CD1c-positive myeloid dendritic cell (primary cell): ENCODE results near the gene ZNF106.

Source experiments
- DNase-seq: peaks from one replicate; pipeline ENCODE4 v3.0.0-alpha.2; 2016; ENCODE audit errors: extremely low spot score

ZNF106 gene

DNA sequence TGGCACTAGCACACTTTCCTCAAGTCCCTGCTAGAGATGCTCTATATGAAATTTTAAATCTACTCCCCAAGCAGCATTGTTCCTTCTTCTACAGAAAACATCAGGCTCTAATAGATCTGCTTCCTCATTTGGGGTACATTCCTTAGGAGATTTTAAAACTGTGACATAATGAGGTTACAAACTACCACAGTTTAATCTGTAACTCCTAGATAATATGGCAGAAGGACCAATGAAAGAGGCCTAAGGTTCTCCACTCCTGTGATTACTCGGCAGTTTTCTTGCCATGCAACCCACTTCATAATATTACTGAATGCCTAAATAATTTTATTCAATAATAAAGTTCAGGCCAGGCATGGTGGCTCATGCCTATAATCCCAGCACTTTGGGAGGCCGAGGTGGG, 16.1 kb downstream of the ZNF106 start:
- peak; percentile 44 for DNase-seq

DNA sequence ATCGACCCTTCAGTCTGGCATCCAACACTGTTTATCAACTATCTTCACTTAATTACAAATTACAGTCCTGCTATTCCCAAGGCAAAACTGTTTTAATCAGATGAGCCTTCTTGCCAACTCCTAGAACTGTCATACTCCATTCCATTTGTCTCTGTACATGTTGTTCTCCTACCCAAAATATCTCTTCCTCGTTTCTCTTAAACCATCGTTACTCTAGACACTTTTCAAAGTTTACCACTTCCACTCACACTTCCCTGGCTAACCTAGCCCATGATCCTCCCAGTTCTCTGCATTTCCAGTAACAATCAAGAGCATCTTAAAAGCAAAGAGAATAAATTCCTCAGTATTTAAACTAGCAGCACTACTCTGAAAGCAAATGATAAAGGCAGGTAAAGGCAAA, 19.9 kb downstream of the ZNF106 start:
- DNase-seq = no peak

DNA sequence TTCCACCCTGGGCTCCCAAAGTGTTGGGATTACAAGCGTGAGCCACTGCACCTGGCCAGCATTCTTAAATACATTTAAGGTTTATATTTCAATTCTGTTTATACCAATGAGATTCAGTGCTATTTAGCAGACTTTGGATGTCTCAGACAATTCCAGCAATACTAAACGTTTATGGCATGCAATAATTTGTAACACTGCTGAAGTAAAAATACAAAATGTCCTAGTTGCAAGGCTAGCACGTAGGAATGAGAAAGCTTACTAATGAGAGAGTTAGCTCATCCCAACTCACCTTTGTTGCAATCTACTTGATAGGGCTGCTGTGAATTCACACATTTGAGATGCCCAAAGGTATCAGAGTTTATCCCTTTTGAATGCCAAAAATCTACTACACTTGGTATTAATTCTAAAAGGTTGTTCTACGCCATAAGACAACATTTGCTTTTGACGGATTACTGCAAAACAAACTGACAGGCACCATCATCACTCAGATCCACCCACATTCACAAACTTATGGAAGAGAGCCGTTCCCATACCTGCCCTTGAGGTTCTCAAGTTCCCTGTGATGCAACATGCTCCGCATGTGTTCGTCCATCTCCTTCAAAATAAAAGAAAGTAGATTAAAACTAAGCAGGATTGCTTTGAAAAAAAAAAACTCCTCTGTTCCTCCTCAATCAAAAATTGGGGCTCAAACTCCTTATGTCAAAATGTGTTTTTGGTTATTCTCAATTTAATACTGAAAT, 25.3 kb downstream of the ZNF106 start:
- DNase-seq = no peak

DNA sequence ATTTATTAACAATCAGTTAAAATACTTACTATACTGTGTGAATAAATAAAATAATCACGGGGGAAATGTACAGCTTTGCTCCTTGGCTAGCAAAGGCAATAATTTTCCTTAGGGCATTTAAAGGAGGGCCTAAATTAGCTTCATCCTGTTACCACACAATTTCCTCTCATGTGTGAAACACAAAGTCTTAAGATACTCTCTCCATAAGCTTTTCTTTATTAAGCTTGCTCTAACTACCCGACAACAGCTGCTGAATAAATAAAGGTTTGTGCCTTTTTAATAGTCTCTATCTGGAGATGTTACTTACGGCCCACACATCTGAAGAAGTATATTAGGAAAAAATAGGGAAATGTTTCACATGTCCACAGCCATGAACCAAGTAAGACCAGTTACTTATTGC, 29.7 kb downstream of the ZNF106 start:
- DNase-seq = no peak

DNA sequence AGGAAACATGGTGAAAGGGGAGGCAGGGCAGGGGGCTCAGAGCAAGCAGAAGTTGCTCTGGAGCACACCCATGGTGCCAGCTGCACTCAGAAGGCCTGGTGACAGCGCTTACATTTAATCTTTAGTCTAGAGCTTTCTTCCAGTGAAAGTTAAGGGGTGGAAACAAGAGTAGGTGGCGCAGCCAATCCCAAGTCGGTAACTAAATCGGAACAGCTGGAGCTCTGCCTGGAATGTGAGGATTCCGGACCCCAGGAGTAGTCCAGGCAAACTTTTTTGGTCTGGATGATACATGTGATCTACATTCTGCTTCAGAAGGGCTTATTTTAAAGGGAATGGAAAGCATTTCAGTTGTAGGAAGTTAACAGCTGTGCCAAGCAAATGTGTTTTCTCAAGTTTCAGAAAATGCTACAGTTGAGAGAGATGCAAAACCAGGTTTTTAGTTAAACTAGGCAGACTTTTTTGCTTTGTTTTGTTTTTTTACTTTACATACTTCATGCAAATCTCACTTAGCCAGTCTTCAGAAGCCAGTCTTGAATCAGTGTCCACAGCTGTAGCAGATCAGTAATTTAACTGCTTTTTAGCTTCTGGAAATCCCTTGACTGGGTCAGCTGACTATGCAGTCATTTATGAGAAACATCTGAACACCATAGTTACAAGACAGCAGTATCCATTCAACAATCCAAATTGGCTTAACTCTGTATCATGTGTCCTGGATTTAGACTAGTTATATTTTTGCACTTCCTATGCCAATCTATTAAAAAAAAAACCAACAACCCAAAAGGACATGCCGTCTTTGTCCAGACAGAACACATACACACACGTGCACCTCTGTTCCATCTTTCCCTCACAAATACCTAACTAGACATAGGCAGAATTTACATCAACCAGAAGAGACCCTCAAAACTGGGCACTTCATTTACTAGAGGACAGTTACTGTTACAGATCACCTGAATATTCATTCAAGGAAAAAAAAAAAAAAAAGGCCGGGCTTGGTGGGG, 33.2 kb downstream of the ZNF106 start:
- no peak for DNase-seq

DNA sequence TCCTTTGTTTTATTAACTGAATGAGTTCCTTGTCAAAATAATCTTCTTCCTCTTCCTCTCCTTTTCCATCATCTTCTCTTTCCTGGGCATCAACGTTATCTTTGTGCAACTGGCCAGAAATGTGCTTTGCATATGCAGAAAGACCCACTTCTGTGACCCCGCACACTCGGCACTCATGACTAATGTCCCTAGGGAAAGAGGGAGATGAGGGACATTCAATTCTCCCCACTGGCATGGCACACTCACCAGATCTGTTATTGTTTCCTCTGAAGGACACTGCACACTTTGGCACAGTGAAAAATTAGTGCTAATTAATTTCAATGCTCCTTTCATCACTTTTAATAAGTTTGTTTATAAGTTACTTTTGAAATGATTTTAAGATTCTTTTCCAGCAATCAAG, 34.0 kb downstream of the ZNF106 start:
- no peak for DNase-seq

DNA sequence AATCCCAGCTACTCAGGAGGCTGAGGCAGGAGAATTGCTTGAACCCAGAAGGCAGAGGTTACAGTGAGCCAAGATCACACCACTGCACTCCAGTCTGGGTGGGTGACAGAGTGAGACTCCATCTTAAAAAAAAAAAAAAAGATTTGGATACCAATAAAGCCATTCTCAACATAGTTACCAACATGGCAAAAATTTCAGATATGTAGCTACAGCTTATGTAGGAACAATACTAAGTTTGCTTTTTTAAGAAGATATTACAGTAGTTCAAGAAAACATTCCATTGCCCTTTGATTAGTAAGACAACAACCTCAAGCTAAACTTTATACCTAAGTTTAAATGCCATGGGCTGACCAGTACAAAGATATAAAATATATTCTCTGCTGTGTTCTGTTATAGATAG, 34.4 kb downstream of the ZNF106 start:
- no peak for DNase-seq

DNA sequence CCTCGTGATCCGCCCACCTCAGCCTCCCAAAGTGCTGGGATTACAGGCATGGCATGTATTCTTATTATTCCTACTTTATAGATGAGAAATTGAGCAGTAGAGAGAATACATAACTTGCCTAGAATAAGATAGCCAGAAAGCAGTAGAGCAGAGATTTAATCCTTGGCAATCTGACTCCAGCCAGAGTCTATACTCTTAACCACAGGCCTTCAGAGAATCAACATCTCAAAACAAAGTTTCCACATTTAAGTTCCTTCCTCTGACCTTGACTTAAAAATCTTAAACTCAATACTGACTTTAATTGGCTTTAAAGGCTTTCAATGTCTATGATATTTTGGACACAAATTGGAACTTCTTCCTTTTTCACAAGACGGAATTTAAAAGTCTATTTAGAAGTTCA, 37.1 kb downstream of the ZNF106 start:
- DNase-seq = no peak

DNA sequence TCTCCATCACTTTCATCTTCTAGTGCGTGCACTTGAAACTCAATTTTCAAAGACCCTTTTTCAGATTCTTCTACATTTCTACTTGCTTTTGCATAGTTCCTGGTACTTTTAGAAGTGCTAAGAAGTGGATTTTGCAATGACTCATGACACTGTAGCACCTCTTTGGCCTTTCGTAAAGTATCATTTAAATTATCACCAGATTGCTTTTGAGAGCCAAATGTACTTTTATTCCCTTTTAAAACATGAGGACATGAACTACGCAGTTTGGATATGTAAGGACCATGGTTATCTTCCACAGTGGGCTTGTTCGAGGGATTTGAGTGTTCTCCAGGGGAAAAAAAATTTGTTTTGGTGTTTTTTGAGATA, 40.5 kb downstream of the ZNF106 start:
- no peak for DNase-seq

DNA sequence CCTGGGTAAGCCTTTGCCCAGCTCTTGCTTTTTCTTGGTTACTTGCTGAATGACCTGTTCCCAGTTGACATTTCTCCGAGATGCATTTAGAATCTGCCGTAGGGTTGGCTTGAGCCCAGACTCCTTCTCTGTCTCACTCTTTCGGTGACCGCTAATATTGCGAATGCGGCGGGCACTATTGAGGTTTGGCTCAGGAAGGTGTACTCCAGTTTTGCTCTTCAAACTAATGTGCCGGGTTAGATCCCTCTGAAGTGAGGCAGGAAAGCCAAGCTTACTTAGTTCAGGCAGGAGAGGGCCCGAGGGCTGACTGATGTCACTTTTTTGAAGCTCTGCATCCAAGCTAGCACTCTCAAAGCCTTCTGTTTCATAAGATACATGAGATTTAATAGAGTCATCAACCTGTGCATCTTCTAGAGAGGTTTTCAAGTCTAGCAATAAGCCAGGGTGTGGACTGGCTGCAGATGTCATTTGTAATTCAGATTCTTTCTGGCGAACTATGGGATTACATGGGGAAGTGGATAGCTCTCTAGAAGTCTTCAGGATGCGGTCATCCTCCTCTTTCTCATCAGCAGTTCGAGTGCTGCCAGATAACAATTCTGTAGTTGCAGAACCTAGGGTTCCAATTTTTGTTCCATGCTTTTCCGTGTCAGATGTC, 41.0 kb downstream of the ZNF106 start:
- DNase-seq = no peak

DNA sequence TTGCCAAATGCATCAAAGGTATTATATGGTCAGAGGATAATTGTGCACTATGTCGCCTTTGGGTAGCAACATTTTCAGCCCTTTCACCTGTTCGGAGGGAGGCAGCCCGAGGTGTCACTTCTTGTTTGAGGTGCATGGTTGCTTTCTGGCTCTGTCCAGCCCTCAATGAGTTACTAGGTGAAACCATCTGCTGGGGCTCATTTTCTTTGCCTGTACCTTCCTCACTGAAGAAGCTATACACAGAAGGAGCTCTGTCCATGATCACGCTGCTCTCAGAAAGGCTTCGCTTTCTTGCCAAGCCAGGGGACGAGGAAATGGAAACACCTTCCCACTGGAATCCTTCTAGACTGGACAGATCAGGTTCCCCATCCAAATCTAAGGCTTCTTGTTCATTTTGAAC, 42.7 kb downstream of the ZNF106 start:
- DNase-seq = no peak

DNA sequence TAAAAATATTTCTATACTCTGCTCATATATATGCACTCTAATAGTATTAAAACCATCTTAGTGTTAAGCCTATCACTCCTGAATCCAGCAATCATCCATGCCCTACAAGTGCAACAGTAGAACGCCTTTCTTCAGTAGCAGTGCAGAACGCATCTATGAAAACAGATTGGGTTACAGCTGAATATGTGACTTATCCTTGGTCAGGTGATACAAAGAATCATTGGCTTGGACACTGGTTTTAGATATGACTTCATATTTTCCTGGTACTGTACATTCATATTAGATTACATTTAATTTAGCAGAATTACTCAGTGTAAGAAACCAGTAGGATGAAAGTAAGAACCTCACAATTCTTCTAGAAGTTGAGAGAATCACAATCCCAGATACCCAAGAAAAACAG, 43.3 kb downstream of the ZNF106 start:
- DNase-seq = no peak

DNA sequence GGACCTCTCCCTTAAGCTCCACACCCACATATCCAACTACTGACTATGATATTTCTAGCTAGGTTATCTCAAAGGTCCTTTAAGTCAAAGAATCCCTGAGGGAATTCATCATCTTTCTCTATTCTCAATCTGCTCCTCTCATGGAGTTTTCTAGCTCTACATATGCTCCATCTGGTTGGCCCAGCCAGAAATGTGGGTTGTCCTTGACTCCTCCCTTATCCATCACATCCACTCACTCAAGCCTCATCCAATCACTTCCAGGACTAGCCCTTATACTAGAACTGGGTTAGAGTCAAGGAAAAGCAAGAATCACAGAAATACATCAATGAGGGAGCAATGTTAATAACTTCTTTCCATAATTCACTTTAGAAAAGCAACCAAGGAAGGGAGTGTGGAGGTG, 45.4 kb downstream of the ZNF106 start:
- no peak for DNase-seq

DNA sequence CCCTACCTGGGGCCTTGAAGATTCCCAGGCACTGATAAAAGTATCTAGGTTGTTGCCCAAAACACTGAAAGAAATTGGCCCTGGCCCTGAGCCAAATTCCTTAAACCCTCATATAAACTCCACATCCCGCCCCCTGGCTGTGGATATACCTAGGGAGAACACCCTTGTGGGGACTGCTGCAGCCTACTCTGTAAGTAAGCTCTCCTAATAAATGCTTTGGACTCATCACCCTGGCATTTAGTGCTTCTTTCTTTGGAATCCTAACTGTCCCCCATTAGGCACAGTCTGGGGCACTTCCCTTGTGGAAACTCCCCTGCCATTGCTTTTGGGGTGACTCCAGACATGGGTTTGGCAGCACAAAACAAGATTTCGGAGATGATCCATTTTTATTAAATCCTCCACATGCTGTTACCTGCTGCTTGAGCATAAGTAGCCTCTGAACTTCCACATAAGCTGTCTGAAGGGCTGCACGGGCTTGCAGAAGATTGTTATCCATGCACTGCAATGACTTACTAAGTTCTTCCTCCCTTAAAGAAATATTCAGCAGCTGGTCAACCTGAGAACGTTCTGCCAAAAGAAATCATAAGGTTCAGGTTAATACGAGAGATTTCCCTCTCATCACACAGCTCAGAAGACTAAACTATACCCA, 46.4 kb downstream of the ZNF106 start:
- DNase-seq = no peak

DNA sequence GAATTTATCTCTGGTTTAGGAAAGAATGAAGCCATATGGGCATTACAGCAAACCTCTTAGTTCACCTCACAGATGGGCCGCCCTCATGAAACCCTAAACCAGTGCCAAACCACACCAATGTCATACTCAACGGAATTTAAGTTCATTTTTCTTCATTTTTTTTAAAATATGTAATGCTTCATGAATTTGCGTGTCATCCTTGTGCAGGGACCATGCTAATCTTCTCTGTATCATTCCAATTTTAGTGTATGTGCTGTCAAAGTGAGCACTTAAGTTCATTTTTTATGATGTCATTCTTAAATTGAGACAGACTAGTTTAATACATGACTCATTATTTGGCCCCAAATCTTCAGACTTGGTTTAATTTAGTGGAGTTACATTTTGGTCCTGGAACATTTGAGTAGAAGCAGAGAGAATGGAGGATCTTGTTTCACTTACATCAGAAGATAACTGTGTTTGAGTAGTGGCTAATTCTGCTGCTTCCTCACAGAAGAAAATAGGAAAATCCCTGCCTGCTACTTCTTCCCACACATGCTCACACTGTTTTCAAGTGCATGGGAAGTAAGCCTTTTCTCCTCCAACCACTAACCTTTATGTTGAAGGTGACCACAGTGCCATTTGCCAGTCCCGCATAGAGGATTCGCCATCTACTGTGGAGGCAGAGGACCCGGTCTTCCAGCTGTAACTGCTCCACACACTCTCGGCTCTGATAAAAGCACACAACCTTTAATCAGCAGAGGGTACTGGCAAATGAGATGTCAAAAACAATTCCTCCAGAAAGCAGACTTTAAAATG, 63.3 kb downstream of the ZNF106 start:
- DNase-seq = no peak

DNA sequence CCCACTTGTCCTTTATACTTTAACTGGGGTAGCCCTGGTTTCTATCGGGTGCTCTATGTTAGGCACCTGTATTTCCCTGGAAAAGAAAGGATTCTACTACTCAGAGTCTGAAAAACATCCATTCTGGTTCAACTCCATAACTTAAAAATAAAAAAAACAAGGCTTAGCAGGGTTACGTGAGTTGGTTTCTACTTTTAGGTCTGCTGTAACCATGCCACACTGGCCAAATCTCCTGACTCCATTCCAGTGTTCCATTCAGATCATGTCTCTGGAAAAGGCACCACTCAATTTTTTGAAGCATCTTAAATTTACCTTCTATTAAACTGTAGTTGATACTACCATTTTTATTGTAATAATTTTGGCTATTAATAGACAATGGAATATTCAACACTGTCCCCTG, 69.6 kb downstream of the ZNF106 start:
- no peak for DNase-seq

DNA sequence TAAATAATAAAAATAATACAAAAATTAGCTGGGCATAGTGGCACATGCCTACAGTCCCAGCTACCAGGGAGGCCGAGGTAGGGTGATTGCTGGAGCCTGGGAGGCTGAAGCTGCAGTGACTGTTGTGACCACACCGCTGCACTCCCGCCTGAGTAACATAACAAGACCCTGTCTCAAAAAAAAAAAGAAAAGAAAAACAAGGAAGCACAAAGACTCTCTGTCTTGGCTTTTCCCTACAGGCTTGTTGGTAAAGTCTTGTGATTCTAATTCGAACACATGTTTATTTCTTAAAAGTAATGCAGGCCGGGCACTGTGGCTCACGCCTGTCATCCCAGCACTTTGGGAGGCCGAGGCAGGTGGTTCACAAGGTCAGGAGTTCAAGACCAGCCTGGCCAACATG, 71.6 kb downstream of the ZNF106 start:
- no peak for DNase-seq

DNA sequence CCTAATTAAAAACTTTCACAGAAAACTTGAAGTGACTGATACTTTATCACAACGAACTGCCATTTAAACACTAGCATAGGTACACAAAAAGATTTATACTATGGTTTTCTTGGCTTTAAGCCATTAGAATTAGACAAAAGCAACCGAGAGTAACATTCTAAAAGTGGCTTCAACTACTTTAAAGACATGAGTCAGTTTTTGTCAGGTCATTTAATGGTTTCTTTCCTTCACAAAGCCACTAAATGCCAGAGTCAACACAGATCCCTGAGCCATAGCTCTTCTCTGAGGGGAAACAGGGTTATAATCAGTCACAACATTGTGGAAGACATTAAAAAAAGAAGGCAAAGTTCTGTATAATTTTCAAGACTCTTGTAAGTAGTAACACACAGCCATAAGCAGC, 77.0 kb downstream of the ZNF106 start:
- DNase-seq = no peak

DNA sequence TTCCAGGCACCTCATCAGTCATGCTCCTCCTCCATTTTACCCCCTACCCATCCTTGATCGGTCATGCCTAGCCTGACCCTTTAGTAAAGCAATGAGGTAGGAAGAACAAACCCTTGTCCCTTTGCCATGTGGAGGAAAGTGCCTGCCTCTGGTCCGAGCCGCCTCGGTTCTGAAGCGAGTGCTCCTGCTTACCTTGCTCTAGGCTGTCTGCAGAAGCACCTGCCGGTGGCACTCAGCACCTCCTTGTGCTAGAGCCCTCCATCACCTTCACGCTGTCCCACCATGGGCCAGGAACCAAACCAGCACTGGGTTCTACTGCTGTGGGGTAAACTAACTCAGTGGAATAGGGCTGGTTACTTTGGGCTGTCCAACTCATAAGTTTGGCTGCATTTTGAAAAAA, 79.1 kb downstream of the ZNF106 start:
- no peak for DNase-seq

DNA sequence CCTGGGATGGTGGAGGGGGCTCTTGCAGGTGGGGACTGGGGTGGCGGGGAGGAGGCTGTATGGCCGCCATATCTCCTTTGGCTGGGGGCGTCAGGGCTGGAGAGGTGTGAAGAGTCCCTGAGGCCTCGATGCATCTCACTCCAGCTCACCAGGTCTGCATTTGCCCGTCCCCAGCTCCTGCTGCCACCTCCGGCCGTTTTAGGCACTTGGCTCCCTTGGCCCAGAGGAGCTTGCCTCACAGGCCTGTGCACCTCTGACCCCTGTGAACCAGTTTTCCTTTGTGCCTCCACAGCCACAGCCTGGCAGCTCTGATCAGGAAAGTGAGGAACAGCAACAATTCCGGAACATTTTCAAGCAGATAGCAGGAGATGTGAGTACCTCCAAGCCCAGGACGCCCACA, 81.9 kb downstream of the ZNF106 start:
- no peak for DNase-seq

DNA sequence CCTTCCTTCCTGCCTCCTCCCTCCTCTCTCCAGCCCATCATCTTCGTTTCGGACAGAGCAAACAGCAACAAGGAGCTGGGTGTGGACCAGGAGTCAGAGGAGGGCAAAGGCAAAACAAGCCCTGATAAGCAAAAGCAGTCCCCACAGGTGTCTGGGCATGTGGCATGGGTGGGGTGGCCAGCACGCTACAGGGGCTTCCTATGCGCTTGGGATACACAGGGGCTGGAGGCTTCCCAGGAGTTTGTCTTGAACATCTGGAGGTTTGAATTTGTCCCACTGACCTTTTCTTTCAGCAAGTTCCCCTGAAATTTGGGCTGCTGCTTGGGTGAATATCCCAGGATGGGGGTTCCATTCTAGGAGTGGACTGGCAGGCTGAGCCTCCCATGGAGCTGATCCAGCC, 82.8 kb downstream of the ZNF106 start:
- no peak for DNase-seq
